ENCODE data around the gene MAPRE3. TPM values are rescaled to one million over a fixed set of nuclear protein-coding genes. Genes with fewer than 3 reads are reported as not detected.

Gene MAPRE3
- total RNA-seq, 1 experiment from 2014 or later: 10.3 TPM

GRCh38 chr2:27025861-27026851, 55.7 kb downstream of the MAPRE3 start:
- ChIA-PET POLR2A (no interaction called here), CTCF (interaction anchor here (0.9 to 6.3 kb wide), 10 partner anchors 10 to 277 kb away, joined by 3 to 161 read pairs (median 18); partner anchors contain the start of genes AGBL5, DPYSL5 and KHK)
- ATAC-seq (no peak), DNase-seq (ENCODE audit: low spot score) (no peak)
- Mint-ChIP-seq H3K4me3 (no peak overlapping the region), H3K4me1 (peaks cover 3% of the 10 kb centered on the region; the same call in 1 of the 2 replicates), H3K9me3 (no peaks in the 10 kb centered on the region), H3K27me3 (ENCODE audit: low read depth) (no peaks in the 10 kb centered on the region), H3K27ac (no peak overlapping the region), H3K36me3 (peaks cover 7% of the 10 kb centered on the region; the same call in 1 of the 2 replicates)
- TF ChIP-seq GRHL2 (CRISPR knock-in tag; IDR thresholded peaks at IDR 0.05; ENCODE audit: insufficient replicate concordance, severe bottlenecking) (no peak), ZSCAN18 (CRISPR knock-in tag; IDR thresholded peaks at IDR 0.05) (no peak), TEAD4 (CRISPR knock-in tag; IDR thresholded peaks at IDR 0.05) (no peak), TEAD1 (CRISPR knock-in tag; IDR thresholded peaks at IDR 0.05) (no peak)

- ChIA-PET CTCF (interaction anchor here (3.3 to 6.3 kb wide), 3 partner anchors 11 to 180 kb away, joined by 47 to 161 read pairs (median 59); partner anchors contain the start of gene DPYSL5), POLR2A (no interaction called here)
- no peaks in the 10 kb centered on the region for H3K27me3 Mint-ChIP-seq (ENCODE audit: low read depth)
- peaks cover 7% of the 10 kb centered on the region; the same call in 1 of the 2 replicates for H3K36me3 Mint-ChIP-seq
- no peak for TF ChIP-seq NFATC4 (CRISPR knock-in tag; IDR thresholded peaks at IDR 0.05)
- TF ChIP-seq RELA (CRISPR knock-in tag; IDR thresholded peaks at IDR 0.05; ENCODE audit: borderline replicate concordance): no peak
- TF ChIP-seq ZNF317 (CRISPR knock-in tag; IDR thresholded peaks at IDR 0.05; ENCODE audit: borderline replicate concordance, low read depth): no peak
- TF ChIP-seq FOXJ3 (CRISPR knock-in tag; IDR thresholded peaks at IDR 0.05; ENCODE audit: borderline replicate concordance): no peak
- TF ChIP-seq PREB (CRISPR knock-in tag; IDR thresholded peaks at IDR 0.05; ENCODE audit: borderline replicate concordance): no peak
- TF ChIP-seq KAT7 (CRISPR knock-in tag; IDR thresholded peaks at IDR 0.05; ENCODE audit: borderline replicate concordance): no peak
- TF ChIP-seq ZNF423 (CRISPR knock-in tag; IDR thresholded peaks at IDR 0.05): no peak
- peaks cover 8% of the 10 kb centered on the region; the same call in 1 of the 2 replicates for H3K4me1 Mint-ChIP-seq
- H3K27ac Mint-ChIP-seq: no peak overlapping the region
- DNase-seq (ENCODE audit: low spot score): no peak
- no peak overlapping the region for H3K4me3 Mint-ChIP-seq
- no peaks in the 10 kb centered on the region for H3K9me3 Mint-ChIP-seq
- ATAC-seq: no peak
Observed at GRCh38 chr2:27027211-27027651, 56.8 kb downstream of the MAPRE3 start.

- POLR2A ChIA-PET: no interaction called here
- TF ChIP-seq JAZF1 (CRISPR knock-in tag; IDR thresholded peaks at IDR 0.05): no peak
- TF ChIP-seq TEAD1 (CRISPR knock-in tag; IDR thresholded peaks at IDR 0.05): no peak
- no peak for TF ChIP-seq ZNF532 (CRISPR knock-in tag; IDR thresholded peaks at IDR 0.05; ENCODE audit: borderline replicate concordance)
- no peak for TF ChIP-seq GABPB1 (CRISPR knock-in tag; IDR thresholded peaks at IDR 0.05)
- Mint-ChIP-seq H3K9me3 (no peaks in the 10 kb centered on the region), H3K36me3 (peaks cover 7% of the 10 kb centered on the region; the same call in 1 of the 2 replicates), H3K4me1 (peaks cover 15% of the 10 kb centered on the region), H3K27ac (no peak overlapping the region), H3K4me3 (no peak overlapping the region), H3K27me3 (ENCODE audit: low read depth) (no peaks in the 10 kb centered on the region)
- ATAC-seq: no peak
- CTCF ChIA-PET: interaction anchor here (4.8 kb wide), 1 partner anchor 13 kb away, joined by 47 read pairs; no protein-coding TSS in a partner anchor
- no peak for DNase-seq (ENCODE audit: low spot score)
Observed at GRCh38 chr2:27029051-27029450, 58.6 kb downstream of the MAPRE3 start.

Measured in WTC11 (cell line).